GM12892 (cell line): ENCODE measurements around the gene KCNK13.
A peak's percentile ranks its signal among the peaks of the same experiment; 100 is the strongest.

Experiments
- DNase-seq: peaks from one replicate; pipeline ENCODE4 v3.0.0; 2011; ENCODE audit not compliant: insufficient read length
- FAIRE-seq: peaks from 2 replicates; lab custom pipeline; 2011; peaks lifted over from hg19 to GRCh38; lab: Jason Lieb, UNC
- POLR2A ChIP-seq: IDR thresholded peaks from 2 replicates; pipeline ENCODE4 v1.6.1; 2011; ENCODE audit warnings: low read depth, low read length, control low read depth
- POLR2AphosphoS5 ChIP-seq: IDR thresholded peaks from 2 replicates; pipeline ENCODE4 v1.6.1; 2011; ENCODE audit warnings: low read depth, low read length, control low read depth
- TAF1 ChIP-seq: IDR thresholded peaks from 2 replicates; pipeline ENCODE4 v1.6.1; 2011; ENCODE audit warnings: low read depth, mild to moderate bottlenecking, control low read depth, low read length, borderline replicate concordance

Gene KCNK13

GRCh38 chr14:90042496-90043252 is 19.1 kb upstream of the KCNK13 start:
- FAIRE-seq (no peak), DNase-seq (no peak)
- no peak for TF ChIP-seq TAF1
- TF ChIP-seq POLR2AphosphoS5 = no peak
- no peak for TF ChIP-seq POLR2A

GRCh38 chr14:90045616-90046015 is 16.2 kb upstream of the KCNK13 start:
- DNase-seq = no peak
- TF ChIP-seq POLR2AphosphoS5 = no peak
- TF ChIP-seq TAF1 = no peak
- TF ChIP-seq POLR2A = no peak
- FAIRE-seq = no peak

GRCh38 chr14:90049390-90049789 is 12.4 kb upstream of the KCNK13 start:
- no peak for TF ChIP-seq TAF1
- no peak for TF ChIP-seq POLR2AphosphoS5
- no peak for TF ChIP-seq POLR2A
- FAIRE-seq = no peak
- no peak for DNase-seq

DNA sequence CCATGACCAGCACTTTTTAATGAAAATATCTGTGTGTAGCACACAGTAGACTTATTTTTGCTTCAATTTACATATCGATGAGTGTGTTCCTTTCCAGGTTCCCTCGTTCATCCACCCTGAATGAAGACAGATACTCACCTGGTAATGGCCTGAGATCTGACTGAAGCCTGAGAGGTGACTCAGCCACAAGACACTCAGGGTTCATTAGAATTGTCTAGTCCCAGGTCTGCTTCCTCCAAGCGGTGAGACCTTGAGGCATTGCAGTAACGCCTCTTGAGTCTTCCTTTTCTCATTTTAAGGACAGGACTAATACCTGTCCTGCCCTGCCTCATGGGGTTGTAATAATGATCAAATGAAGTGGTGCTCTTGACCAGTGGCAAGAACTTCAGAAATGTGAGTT is 11.5 kb upstream of the KCNK13 start:
- TF ChIP-seq POLR2A = no peak
- TF ChIP-seq POLR2AphosphoS5 = no peak
- no peak for TF ChIP-seq TAF1
- FAIRE-seq (no peak), DNase-seq (no peak)

DNA sequence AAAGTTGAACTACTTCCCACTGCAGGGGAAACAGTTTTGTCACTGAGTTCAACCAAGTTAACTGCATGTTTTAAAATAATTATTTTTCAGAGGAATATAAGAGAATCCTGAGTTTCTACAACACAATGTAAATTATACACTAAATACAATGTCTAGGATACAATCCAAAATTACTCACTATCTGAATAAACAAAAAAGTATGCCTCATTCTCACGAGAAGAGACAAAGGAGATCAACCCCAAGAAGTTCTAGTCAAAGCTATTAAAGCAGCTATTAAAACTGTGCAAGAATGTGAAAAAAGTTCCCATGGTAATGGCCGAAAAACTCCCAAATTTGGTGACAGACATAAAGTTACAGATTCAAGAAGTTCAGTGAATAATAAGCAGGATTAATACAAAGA is 8.8 kb upstream of the KCNK13 start:
- no peak for TF ChIP-seq POLR2AphosphoS5
- no peak for TF ChIP-seq POLR2A
- TF ChIP-seq TAF1 = no peak
- FAIRE-seq (no peak), DNase-seq (no peak)

DNA sequence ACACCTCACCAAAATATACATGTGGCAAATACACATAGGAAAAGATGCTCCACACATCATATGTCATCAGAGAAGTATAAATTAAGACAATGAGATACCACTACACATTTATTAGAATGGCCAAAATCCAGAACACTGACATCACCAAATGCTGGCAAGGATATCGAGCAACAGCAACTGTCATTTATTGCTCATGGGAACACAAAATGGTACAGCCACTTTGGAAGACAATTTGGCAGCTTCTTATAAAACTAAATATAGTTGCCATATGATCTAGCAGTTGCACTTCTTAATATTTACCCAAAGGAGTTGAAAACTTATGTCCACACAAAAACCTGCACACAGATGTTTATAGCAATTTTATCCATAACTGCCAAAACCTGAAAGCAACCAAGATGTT is 7.0 kb upstream of the KCNK13 start:
- DNase-seq (no peak), FAIRE-seq (no peak)
- TF ChIP-seq TAF1 = no peak
- no peak for TF ChIP-seq POLR2AphosphoS5
- no peak for TF ChIP-seq POLR2A

DNA sequence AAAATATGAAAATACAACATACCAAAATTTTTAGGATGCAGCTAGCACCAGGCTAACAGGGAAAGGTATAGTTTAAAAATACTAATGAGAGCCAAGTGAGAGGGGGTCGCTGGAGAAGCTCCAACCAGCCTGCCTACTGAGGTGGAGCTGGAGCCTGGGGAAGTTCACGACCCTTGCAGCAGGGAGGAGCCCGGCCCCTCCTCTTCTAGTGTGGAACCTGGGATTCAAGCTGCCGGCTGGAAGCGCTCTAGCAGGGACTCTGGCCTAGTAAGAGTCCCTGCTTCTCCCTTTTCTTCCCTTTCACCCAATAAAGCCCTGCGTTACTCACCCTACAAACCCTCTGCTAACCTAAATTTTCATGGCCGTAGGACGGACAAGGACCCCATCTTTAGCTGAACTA is 5.0 kb upstream of the KCNK13 start:
- DNase-seq = no peak
- TF ChIP-seq POLR2AphosphoS5 (no peak), TAF1 (no peak), POLR2A (no peak)
- no peak for FAIRE-seq

DNA sequence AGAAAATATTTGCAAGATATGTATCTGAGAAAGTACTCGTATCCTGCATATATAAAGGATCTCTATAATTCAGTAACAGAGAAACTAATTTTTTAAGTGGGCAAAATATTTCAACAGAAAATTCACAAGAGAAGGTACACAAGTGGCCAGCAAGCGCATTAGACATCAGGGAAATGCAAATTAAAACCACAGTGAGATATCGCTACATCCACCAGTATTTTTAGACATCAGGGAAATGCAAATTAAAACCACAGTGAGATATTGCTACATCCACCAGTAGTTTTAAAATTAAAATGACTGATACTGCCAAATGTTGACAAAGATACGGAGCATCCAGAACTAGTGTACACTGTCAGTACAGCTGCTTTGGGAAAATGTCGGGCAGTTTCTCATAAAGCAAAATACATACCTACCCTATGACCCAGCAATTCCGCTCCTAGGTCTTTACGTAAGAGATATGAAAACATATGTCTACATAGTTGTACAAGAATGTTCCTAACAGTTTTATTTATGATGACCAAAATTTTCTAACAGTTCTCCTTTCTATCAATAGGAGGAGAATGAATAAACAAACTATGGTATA is 2.8 kb upstream of the KCNK13 start:
- FAIRE-seq = peak; percentile 21

GRCh38 chr14:90060312-90060964 is 1.4 kb upstream of the KCNK13 start:
- FAIRE-seq (peak; percentile 66), DNase-seq (peak; percentile 57)
- TF ChIP-seq TAF1 = no peak
- no peak for TF ChIP-seq POLR2A
- no peak for TF ChIP-seq POLR2AphosphoS5

More for the DNA sequence above, 2.8 kb upstream of the KCNK13 start:
- no peak for DNase-seq
- TF ChIP-seq POLR2AphosphoS5 = no peak
- TF ChIP-seq POLR2A = no peak

DNA sequence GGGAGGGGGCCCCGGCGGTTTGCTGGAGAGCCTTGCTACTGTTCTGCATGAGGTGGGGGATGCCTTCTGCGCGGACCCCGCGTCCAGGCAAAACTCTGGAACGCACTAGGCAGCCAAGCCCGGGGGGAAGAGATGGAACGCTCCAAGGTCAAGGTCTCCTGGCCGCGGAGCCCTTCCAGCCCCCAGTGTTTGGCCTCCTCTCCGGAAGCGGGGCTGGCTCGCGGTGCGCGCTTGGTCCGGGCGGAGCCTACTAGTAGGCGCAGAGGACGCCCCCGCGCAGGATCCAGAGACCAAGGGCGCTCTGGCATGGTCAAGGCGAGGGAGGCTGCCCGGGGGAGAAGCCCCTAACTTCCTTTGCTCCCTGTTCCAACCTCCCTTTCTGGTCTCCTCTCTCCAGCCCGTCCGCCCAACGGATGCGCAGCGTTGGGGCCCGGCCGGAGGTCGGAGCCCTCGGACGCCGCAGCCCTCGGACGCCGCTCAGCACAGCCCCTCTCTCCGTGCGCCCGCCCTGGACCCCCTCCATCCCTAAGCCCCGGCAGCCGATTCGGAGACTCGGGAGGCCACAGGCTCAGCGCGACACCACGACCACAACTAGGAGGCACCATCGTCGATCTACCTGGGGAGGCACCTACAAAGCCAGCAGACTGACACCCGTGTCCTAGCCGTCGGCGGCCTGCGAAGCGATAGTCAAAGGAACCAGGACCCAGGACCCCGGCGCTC is 669 bp upstream of the KCNK13 start:
- TF ChIP-seq POLR2AphosphoS5 = no peak
- no peak for TF ChIP-seq POLR2A
- no peak for TF ChIP-seq TAF1
- peak; percentile 41 for DNase-seq
- FAIRE-seq = no peak

- DNase-seq (no peak), FAIRE-seq (no peak)
- no peak for TF ChIP-seq POLR2A
- TF ChIP-seq TAF1 = no peak
- TF ChIP-seq POLR2AphosphoS5 = no peak
These were observed 467 bp downstream of the KCNK13 start for GRCh38 chr14:90062127-90062794.
